Neural cell (in vitro differentiated cells): ENCODE data around the gene SYTL3. TPM values are rescaled to one million over a fixed set of nuclear protein-coding genes. Genes with fewer than 3 reads are reported as not detected.
A peak's percentile ranks its signal among the peaks of the same experiment; 100 is the strongest.
"Not testable (repeated sequence)": the region's sequence is repeated elsewhere in the genome, so short reads cannot be mapped to it uniquely, and the experiment has no call there.

ENCODE experiments used
- H2AFZ ChIP-seq: fragments of 200-600, 300-800 bp; sonication (generic), shearing (Covaris generic); 2 replicates; pipeline ENCODE4 v1.6.0; 2014; ENCODE audit warnings: low read depth, mild to moderate bottlenecking, antibody characterized with exemption, low read length, moderate library complexity
- H3F3A ChIP-seq: fragments of 200-600 bp; shearing (Covaris generic); 2 replicates; pipeline ENCODE4 v1.6.1; 2016; ENCODE audit warnings: mild to moderate bottlenecking, moderate library complexity, mixed read lengths, antibody characterized with exemption, low read length; ENCODE audit not compliant: insufficient read depth, poor library complexity, severe bottlenecking
- H3K27ac ChIP-seq: fragments of 200-600, 300-800 bp; sonication (generic), shearing (Covaris generic); 2 replicates; pipeline ENCODE4 v1.5.1; 2014; ENCODE audit warnings: mild to moderate bottlenecking, low read length, moderate library complexity
- H3K27me3 ChIP-seq: fragments of 300-800, 200-600 bp; sonication (generic), shearing (Covaris generic); 2 replicates; pipeline ENCODE4 v1.6.0; 2014; ENCODE audit warnings: mild to moderate bottlenecking, low read depth, low read length, moderate library complexity; ENCODE audit not compliant: insufficient read depth
- H3K36me3 ChIP-seq: fragments of 300-800, 200-600 bp; sonication (generic), shearing (Covaris generic); 2 replicates; pipeline ENCODE4 v1.5.1; 2014; ENCODE audit warnings: mild to moderate bottlenecking, antibody characterized with exemption, low read length, moderate library complexity; ENCODE audit not compliant: insufficient read depth
- H3K4me2 ChIP-seq: fragments of 300-800, 200-600 bp; sonication (generic), shearing (Covaris generic); 2 replicates; pipeline ENCODE4 v1.6.0; 2014; ENCODE audit warnings: mild to moderate bottlenecking, low read length
- H3K4me3 ChIP-seq: fragments of 300-800, 200-600 bp; sonication (generic), shearing (Covaris generic); 2 replicates; pipeline ENCODE4 v1.5.1; 2014; ENCODE audit warnings: mild to moderate bottlenecking, low read length, moderate library complexity
- H3K79me2 ChIP-seq: fragments of 200-600 bp; shearing (Covaris generic); replicated peaks from 2 replicates; pipeline ENCODE4 v1.6.0; 2014; ENCODE audit warnings: mild to moderate bottlenecking, low read length, moderate library complexity; ENCODE audit not compliant: insufficient read depth
- H3K9ac ChIP-seq: fragments of 300-800, 200-600 bp; sonication (generic), shearing (Covaris generic); 2 replicates; pipeline ENCODE4 v1.6.1; 2016; ENCODE audit warnings: mild to moderate bottlenecking, low read length, mixed read lengths
- H3K9me2 ChIP-seq: fragments of 200-600 bp; shearing (Covaris generic); 2 replicates; pipeline ENCODE4 v1.6.1; 2016; ENCODE audit warnings: mild to moderate bottlenecking, low read length, mixed read lengths; ENCODE audit not compliant: insufficient read depth
- H3K9me3 ChIP-seq: fragments of 200-600, 300-800 bp; sonication (generic), shearing (Covaris generic); 2 replicates; pipeline ENCODE4 v1.6.1; 2016; ENCODE audit warnings: mild to moderate bottlenecking, mixed run types, low read length, moderate library complexity, mixed read lengths
- H4K20me1 ChIP-seq: fragments of 200-600 bp; shearing (Covaris generic); 2 replicates; pipeline ENCODE4 v1.6.1; 2016; ENCODE audit warnings: mild to moderate bottlenecking, mixed run types; ENCODE audit not compliant: insufficient read depth
- CTCF ChIP-seq: fragments of 450-650 bp; IDR thresholded peaks from 2 replicates; pipeline ENCODE4 v1.5.1; 2014; ENCODE audit warnings: antibody characterized with exemption, mild to moderate bottlenecking, moderate library complexity; ENCODE audit not compliant: poor library complexity, severe bottlenecking
- EP300 ChIP-seq: fragments of 450-650 bp; conservative IDR thresholded peaks from 2 replicates; pipeline ENCODE4 v1.6.1; 2014; ENCODE audit warnings: antibody characterized with exemption, mild to moderate bottlenecking, moderate library complexity; ENCODE audit not compliant: poor library complexity, severe bottlenecking
- EZH2 ChIP-seq: fragments of 200-600, 300-800 bp; shearing (Covaris generic), sonication (generic); IDR thresholded peaks from 2 replicates; pipeline ENCODE4 v1.6.1; 2014; ENCODE audit warnings: antibody characterized with exemption, low read length, borderline replicate concordance, mild to moderate bottlenecking; ENCODE audit not compliant: insufficient read depth, poor library complexity, severe bottlenecking
- MXI1 ChIP-seq: fragments of 450-650 bp; conservative IDR thresholded peaks from 2 replicates; pipeline ENCODE4 v1.6.1; 2014; ENCODE audit warnings: antibody characterized with exemption, mild to moderate bottlenecking; ENCODE audit not compliant: poor library complexity, severe bottlenecking
- POLR2AphosphoS5 ChIP-seq: IDR thresholded peaks from 2 replicates; pipeline ENCODE4 v1.6.1; 2012
- RAD21 ChIP-seq: fragments of 450-650 bp; conservative IDR thresholded peaks from 2 replicates; pipeline ENCODE4 v1.6.1; 2014; ENCODE audit warnings: antibody characterized with exemption, mild to moderate bottlenecking, moderate library complexity
- REST ChIP-seq: IDR thresholded peaks from 2 replicates; pipeline ENCODE4 v1.6.1; 2012; ENCODE audit warnings: borderline replicate concordance
- SMC3 ChIP-seq: fragments of 450-650 bp; conservative IDR thresholded peaks from 2 replicates; pipeline ENCODE4 v1.6.1; 2014; ENCODE audit warnings: antibody characterized with exemption, mild to moderate bottlenecking, moderate library complexity; ENCODE audit not compliant: poor library complexity
- TAF1 ChIP-seq: IDR thresholded peaks from 2 replicates; pipeline ENCODE4 v1.6.1; 2012; ENCODE audit warnings: low read depth
- polyA plus RNA-seq: library from polyadenylated mRNA; depleted of rRNA; stranded (reverse); fragments of >200 nt; gene quantifications from 2 replicates; pipeline ENCODE4 v1.2.3, GENCODE V29; 2014

SYTL3 gene
- polyA plus RNA-seq, 1 donor from 2014 or later, result 2.1 TPM

GRCh38 chr6:158605266-158605878 is 44.5 kb upstream of the SYTL3 start:
- Histone ChIP-seq H3K27me3 (no peaks in the 10 kb centered on the region), H3K4me2 (no peak overlapping the region), H3K9ac (no peak overlapping the region), H3K79me2 (no peaks in the 10 kb centered on the region), H3K27ac (no peak overlapping the region), H3K9me3 (no peaks in the 10 kb centered on the region), H3K36me3 (no peaks in the 10 kb centered on the region), H3K4me3 (no peak overlapping the region), H3K9me2 (no peaks in the 10 kb centered on the region), H3F3A (no peaks in the 10 kb centered on the region), H4K20me1 (no peaks in the 10 kb centered on the region), H2AFZ (no peak overlapping the region)
- TF ChIP-seq POLR2AphosphoS5 (no peak), EZH2 (no peak), REST (no peak), RAD21 (peak; percentile 85), CTCF (peak; percentile 84), SMC3 (peak; percentile 93), MXI1 (peak; percentile 42), TAF1 (no peak), EP300 (no peak)

GRCh38 chr6:158606011-158606410 is 43.8 kb upstream of the SYTL3 start:
- H3K9ac ChIP-seq, H3F3A ChIP-seq, H3K4me3 ChIP-seq, H3K4me2 ChIP-seq, H3K9me2 ChIP-seq, H2AFZ ChIP-seq, H3K9me3 ChIP-seq, H3K27ac ChIP-seq, H3K79me2 ChIP-seq, H4K20me1 ChIP-seq, H3K27me3 ChIP-seq, H3K36me3 ChIP-seq: not testable (repeated sequence)

- no peaks in the 10 kb centered on the region for H4K20me1 ChIP-seq
- H3K4me3 ChIP-seq, result no peak overlapping the region
- no peaks in the 10 kb centered on the region for H3F3A ChIP-seq
- TF ChIP-seq POLR2AphosphoS5, result no peak
- TF ChIP-seq EP300, result no peak
- no peak for TF ChIP-seq MXI1
- no peak for TF ChIP-seq RAD21
- no peak for TF ChIP-seq CTCF
- no peak for TF ChIP-seq EZH2
- TF ChIP-seq SMC3, result no peak
- TF ChIP-seq TAF1, result no peak
- no peak overlapping the region for H3K4me2 ChIP-seq
- no peaks in the 10 kb centered on the region for H3K27me3 ChIP-seq
- no peaks in the 10 kb centered on the region for H3K9me3 ChIP-seq
- H3K36me3 ChIP-seq, result no peaks in the 10 kb centered on the region
- H3K9me2 ChIP-seq, result no peaks in the 10 kb centered on the region
- H3K79me2 ChIP-seq, result no peaks in the 10 kb centered on the region
- H2AFZ ChIP-seq, result no peak overlapping the region
- no peak overlapping the region for H3K27ac ChIP-seq
- H3K9ac ChIP-seq, result no peak overlapping the region
Measured at GRCh38 chr6:158606935-158607334, 42.9 kb upstream of the SYTL3 start.
